Activated effector memory CD4-positive, alpha-beta T cell treated with Interleukin-2 at 50 U/mL for 16 hours (primary cell): Measurements from ENCODE around the gene DEXI.
"Not testable (repeated sequence)": the region's sequence is repeated elsewhere in the genome, so short reads cannot be mapped to it uniquely, and the experiment has no call there.

Experiments used
- DNase-seq: peaks from one replicate; pipeline ENCODE4 v3.0.0-alpha.2; 2020

The DEXI gene

GRCh38 chr16:10968498-10968897 is 26.2 kb upstream of the DEXI start:
- no peak for DNase-seq

- DNase-seq: no peak
These were observed 25.7 kb upstream of the DEXI start for GRCh38 chr16:10967986-10968385.

GRCh38 chr16:10966559-10966958 is 24.3 kb upstream of the DEXI start:
- DNase-seq: not testable (repeated sequence)

- no peak for DNase-seq
These were observed 23.9 kb upstream of the DEXI start for GRCh38 chr16:10966129-10966528.

GRCh38 chr16:10965440-10966061 is 23.3 kb upstream of the DEXI start:
- DNase-seq: no peak

- peak; percentile 53 for DNase-seq
These were observed 22.6 kb upstream of the DEXI start for GRCh38 chr16:10964891-10965326.

GRCh38 chr16:10964039-10964890 is 22.0 kb upstream of the DEXI start:
- peak; percentile 69 for DNase-seq

- no peak for DNase-seq
These were observed 19.0 kb upstream of the DEXI start for GRCh38 chr16:10961231-10961630.

GRCh38 chr16:10959161-10959560 is 16.9 kb upstream of the DEXI start:
- DNase-seq: no peak

- no peak for DNase-seq
These were observed 15.7 kb upstream of the DEXI start for GRCh38 chr16:10957771-10958482.

GRCh38 chr16:10954903-10955302 is 12.6 kb upstream of the DEXI start:
- DNase-seq: no peak

- DNase-seq: no peak
These were observed 8.8 kb upstream of the DEXI start for GRCh38 chr16:10951026-10951425.

GRCh38 chr16:10950393-10950792 is 8.1 kb upstream of the DEXI start:
- DNase-seq: no peak

- no peak for DNase-seq
These were observed 7.2 kb upstream of the DEXI start for GRCh38 chr16:10949424-10949970.

GRCh38 chr16:10947211-10947787 is 5.0 kb upstream of the DEXI start:
- DNase-seq: no peak

- DNase-seq: no peak
These were observed 4.0 kb upstream of the DEXI start for GRCh38 chr16:10946308-10946707.

GRCh38 chr16:10945065-10945787 is 3.0 kb upstream of the DEXI start:
- DNase-seq: no peak

GRCh38 chr16:10944249-10945064 is 2.2 kb upstream of the DEXI start, which contains the start of gene CLEC16A:
Gene CLEC16A (plus strand): TSS chr16:10944564. CDS start chr16:10944718, 154 bp downstream.
- peak; percentile 94 for DNase-seq

GRCh38 chr16:10943064-10943353 is 741 bp upstream of the DEXI start:
- DNase-seq: no peak

GRCh38 chr16:10941935-10942351 is 325 bp downstream of the DEXI start:
- DNase-seq: not testable (repeated sequence)

GRCh38 chr16:10941127-10941933 is 938 bp downstream of the DEXI start:
- no peak for DNase-seq
